NB4 (cell line): ENCODE data around the gene TMEM95.
"Not testable (repeated sequence)": the region's sequence is repeated elsewhere in the genome, so short reads cannot be mapped to it uniquely, and the experiment has no call there.

Experiments
- DNase-seq: peaks from one replicate; pipeline ENCODE4 v3.0.0; 2010; ENCODE audit warnings: low read depth
- H3K4me3 ChIP-seq: one replicate; pipeline ENCODE4 v1.5.1; 2011; ENCODE audit warnings: mild to moderate bottlenecking, low read depth, low read length, moderate library complexity
- MYC ChIP-seq: IDR thresholded peaks from 2 replicates; pipeline ENCODE4 v1.6.1; 2011; ENCODE audit warnings: low read depth, low read length
- POLR2A ChIP-seq: IDR thresholded peaks from 2 replicates; pipeline ENCODE4 v1.6.1; 2011; ENCODE audit warnings: mild to moderate bottlenecking; ENCODE audit not compliant: insufficient read length; ENCODE audit errors: extremely low read depth
- TF ChIP-seq, protein P1 (sequence below): IDR thresholded peaks from 2 replicates; pipeline ENCODE4 v1.6.1; 2011; ENCODE audit warnings: low read depth, low read length
- TF ChIP-seq, protein P2 (sequence below): IDR thresholded peaks from one replicate; pipeline ENCODE4 v1.5.1; 2012; ENCODE audit warnings: low read depth, low read length

TMEM95 gene

DNA sequence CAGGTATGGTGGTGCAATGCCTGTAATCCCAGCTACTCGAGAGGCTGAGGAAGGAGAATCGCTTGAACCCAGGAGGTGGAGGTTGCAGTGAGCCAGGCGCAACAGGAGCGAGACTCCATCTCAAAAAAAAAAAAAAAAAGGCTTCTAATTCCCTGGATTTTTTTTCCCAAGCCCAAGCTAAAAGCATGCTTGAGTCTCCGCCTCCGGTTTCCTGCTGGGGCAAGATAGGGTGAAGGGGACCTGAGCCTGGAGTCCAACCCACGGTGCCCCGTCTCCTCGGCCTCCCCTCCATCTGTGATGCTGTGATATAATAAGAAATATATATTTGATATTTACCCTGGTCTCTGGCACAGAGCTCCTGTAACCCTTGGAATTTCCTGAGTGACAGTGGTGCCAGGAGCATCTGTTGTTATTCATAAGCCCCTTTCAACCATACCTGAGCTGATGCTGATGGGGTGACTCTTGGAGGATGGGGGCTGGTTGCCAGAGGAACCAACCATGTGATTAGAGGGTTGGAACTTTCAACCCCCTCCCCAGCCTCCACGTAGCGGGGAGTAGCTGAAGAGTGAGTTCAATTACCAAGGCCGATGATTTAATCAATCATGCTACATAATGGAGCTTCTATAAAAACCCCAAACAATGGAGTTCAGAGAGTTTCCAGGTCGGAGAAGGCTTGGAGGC, 13.1 kb downstream of the TMEM95 start:
- H3K4me3 ChIP-seq = no peak overlapping the region
- DNase-seq = no peak
- TF ChIP-seq, protein P1, sequence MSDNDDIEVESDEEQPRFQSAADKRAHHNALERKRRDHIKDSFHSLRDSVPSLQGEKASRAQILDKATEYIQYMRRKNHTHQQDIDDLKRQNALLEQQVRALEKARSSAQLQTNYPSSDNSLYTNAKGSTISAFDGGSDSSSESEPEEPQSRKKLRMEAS = no peak
- TF ChIP-seq, protein P2, sequence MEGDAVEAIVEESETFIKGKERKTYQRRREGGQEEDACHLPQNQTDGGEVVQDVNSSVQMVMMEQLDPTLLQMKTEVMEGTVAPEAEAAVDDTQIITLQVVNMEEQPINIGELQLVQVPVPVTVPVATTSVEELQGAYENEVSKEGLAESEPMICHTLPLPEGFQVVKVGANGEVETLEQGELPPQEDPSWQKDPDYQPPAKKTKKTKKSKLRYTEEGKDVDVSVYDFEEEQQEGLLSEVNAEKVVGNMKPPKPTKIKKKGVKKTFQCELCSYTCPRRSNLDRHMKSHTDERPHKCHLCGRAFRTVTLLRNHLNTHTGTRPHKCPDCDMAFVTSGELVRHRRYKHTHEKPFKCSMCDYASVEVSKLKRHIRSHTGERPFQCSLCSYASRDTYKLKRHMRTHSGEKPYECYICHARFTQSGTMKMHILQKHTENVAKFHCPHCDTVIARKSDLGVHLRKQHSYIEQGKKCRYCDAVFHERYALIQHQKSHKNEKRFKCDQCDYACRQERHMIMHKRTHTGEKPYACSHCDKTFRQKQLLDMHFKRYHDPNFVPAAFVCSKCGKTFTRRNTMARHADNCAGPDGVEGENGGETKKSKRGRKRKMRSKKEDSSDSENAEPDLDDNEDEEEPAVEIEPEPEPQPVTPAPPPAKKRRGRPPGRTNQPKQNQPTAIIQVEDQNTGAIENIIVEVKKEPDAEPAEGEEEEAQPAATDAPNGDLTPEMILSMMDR = no peak
- TF ChIP-seq POLR2A = no peak
- no peak for TF ChIP-seq MYC

DNA sequence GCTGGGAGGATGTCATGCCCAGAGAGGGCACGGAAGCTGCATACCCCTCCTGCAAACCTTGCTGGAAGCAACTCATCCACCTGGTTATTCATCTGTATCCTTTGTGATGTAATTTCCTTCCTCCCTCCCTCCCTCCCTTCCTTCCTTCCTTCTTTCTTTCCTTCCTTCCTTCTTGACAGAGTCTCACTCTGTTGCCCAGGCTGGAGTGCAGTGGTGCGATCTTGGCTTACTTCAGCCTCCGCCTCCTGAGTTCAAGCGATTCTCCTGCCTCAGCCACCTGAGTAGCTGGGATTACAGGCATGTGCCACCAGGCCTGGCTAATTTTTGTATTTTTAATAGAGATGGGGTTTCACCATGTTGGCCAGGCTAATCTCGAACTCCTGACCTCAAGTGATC, 13.6 kb downstream of the TMEM95 start:
- not testable (repeated sequence) for H3K4me3 ChIP-seq, DNase-seq

DNA sequence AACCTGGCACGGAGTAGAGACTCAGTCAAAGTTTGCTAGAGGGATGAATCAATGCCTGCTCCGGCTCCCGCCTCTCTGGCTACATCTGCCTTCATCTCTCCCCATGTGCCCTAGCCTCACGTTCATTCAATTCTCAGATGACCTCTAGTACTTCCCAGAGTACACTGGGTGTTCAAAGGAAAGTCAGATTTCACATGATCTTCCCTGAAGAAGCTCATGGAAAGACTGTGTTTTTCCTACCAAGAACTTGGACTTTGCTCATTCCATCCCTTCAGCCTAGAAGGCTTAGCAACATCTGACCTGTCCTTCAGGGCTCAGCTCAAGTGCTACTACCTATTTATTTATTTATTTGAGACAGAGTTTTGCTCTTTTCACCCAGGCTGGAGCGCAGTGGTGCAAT, 14.9 kb downstream of the TMEM95 start:
- TF ChIP-seq, protein P1 = no peak
- TF ChIP-seq, protein P2 = no peak
- no peak for TF ChIP-seq MYC
- no peak for TF ChIP-seq POLR2A
- no peak for DNase-seq
- no peak overlapping the region for H3K4me3 ChIP-seq

DNA sequence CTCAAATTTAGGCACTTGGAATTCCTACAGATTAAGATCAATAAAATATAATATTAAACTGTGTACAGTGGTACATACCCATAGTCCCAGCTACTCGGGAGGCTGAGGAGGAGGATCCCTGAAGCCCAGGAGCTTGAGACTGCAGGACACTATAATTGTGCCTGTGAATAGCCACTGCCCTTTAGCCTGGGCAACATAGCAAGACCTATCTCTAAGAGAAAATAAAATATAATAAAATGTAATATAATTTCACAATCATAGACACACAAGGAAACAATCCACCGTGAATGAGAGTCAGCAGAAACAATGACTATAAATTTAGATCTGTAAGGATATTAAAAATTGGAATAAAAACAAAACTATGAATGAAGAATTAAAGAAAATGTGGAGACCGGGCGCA, 15.9 kb downstream of the TMEM95 start:
- no peak for DNase-seq
- H3K4me3 ChIP-seq = no peak overlapping the region
- TF ChIP-seq MYC = no peak
- TF ChIP-seq, protein P1 = no peak
- TF ChIP-seq, protein P2 = no peak
- TF ChIP-seq POLR2A = no peak

DNA sequence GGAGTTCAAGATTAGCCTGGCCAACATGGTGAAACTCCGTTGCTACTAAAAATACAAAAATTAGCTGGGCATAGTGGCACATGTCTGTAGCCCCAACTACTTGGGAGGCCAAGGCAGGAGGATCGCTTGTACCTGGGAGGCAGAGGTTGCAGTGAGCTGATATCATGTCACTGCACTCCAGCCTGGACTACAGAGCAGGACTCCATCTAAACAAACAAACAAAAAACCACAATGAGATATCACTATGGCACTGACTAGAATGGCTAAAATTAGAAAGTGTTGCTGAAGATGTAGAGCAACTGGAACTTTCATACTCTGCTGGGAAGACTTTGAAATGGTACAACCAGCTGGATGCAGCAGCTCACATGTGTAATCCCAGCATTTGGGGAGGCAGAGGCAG, 19.4 kb downstream of the TMEM95 start:
- TF ChIP-seq, protein P2 = no peak
- TF ChIP-seq MYC (no peak), POLR2A (no peak)
- TF ChIP-seq, protein P1 = no peak
- DNase-seq = no peak
- no peak overlapping the region for H3K4me3 ChIP-seq

DNA sequence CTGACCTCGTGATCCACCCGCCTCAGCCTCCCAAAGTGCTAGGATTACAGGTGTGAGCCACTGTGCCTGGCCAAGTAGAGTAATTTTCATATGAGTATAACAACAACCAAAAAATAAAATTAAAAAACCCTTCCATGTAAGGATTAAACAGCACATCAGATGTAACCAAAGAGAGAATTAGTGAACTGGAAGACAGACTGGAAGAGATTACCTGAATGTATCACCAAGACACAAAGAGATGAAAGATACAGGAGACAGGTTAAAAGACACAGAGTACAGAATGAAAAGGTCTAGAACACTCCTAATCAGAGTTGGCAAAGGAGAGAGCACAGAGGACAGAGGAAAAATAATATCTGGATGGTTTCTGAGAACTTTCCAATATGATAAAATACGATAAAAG, 24.2 kb downstream of the TMEM95 start:
- no peak for TF ChIP-seq MYC
- TF ChIP-seq, protein P1 = no peak
- no peak for TF ChIP-seq POLR2A
- TF ChIP-seq, protein P2 = no peak
- no peak for DNase-seq

More for the DNA sequence above, 24.2 kb downstream of the TMEM95 start:
- no peak overlapping the region for H3K4me3 ChIP-seq
